ENCODE data around the gene KCNJ10.

The KCNJ10 gene

DNA sequence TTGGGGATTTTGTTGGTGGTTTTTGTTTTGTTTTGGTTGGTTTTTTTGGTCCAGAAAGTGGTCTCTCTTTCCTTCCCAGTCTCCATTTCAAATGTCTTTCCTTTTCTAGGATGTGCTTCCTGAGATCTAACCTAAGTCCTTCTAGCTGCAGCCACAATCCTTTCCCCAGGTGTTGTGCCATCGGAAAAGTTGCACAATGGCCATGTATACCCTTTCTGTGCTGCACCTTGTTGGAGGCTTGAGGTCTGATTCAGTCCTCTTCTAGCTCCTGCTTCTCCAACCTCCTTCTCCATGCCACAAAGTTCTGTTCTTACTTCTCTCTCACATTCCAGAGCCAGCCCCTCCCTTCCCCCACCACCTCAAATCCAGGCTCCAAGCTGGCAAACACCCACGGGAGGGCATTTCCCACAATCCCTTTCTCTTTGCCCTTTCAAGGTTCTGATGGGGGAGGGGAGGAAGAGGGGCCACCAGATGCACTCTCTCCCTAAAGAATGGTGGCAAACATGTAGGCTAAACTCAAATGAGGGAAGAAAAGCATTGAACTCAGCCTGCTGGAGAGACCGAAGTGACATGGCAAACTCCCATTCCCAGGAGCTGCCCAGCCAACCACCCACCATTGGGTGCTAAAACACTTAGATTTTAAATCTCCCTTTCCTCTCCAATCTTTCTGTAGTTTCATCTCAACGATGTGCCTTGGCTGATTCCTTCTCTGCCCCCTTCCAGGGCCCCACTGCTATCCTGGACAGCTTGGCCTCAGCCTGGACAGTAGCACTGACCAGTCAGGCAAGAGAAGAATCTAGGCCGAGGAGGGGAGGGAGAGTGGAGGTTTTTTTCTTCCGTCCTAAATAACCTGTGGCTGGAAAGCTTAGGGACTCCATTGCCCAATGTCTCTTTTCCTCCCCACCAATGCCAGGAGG is 2.9 kb downstream of the KCNJ10 start:
- H3K27me3 ChIP-seq (ENCODE audit: low read length), result no peaks in the 10 kb centered on the region; the same call in 1 of the 2 replicates
- H3K9ac ChIP-seq (ENCODE audit: low read length), result no peak overlapping the region
- H2AFZ ChIP-seq (ENCODE audit: low read depth, low read length, severe bottlenecking), result no peak overlapping the region
- no peak overlapping the region for H3K4me3 ChIP-seq (ENCODE audit: insufficient read depth, low read length, poor library complexity, severe bottlenecking)
- H3K27ac ChIP-seq (ENCODE audit: low read depth, low read length), result no peak overlapping the region
- H3K9me2 ChIP-seq (replicated peaks; ENCODE audit: insufficient read depth, low read length), result no peaks in the 10 kb centered on the region
- no peaks in the 10 kb centered on the region for H4K20me1 ChIP-seq (ENCODE audit: low read depth, low read length)
- no peak overlapping the region for H3K4me2 ChIP-seq (ENCODE audit: low read depth, low read length, poor library complexity, severe bottlenecking)
- TF ChIP-seq EZH2phosphoT487 (conservative IDR thresholded peaks at IDR 0.05; ENCODE audit: low read length), result no peak
- TF ChIP-seq, protein P1, sequence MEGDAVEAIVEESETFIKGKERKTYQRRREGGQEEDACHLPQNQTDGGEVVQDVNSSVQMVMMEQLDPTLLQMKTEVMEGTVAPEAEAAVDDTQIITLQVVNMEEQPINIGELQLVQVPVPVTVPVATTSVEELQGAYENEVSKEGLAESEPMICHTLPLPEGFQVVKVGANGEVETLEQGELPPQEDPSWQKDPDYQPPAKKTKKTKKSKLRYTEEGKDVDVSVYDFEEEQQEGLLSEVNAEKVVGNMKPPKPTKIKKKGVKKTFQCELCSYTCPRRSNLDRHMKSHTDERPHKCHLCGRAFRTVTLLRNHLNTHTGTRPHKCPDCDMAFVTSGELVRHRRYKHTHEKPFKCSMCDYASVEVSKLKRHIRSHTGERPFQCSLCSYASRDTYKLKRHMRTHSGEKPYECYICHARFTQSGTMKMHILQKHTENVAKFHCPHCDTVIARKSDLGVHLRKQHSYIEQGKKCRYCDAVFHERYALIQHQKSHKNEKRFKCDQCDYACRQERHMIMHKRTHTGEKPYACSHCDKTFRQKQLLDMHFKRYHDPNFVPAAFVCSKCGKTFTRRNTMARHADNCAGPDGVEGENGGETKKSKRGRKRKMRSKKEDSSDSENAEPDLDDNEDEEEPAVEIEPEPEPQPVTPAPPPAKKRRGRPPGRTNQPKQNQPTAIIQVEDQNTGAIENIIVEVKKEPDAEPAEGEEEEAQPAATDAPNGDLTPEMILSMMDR (IDR thresholded peaks at IDR 0.05; ENCODE audit: insufficient read depth, low read length, poor library complexity, severe bottlenecking), result no peak
- no peaks in the 10 kb centered on the region for H3F3A ChIP-seq (ENCODE audit: insufficient read depth)
- H3K9me3 ChIP-seq (ENCODE audit: insufficient read depth, low read length), result no peaks in the 10 kb centered on the region
- no peaks in the 10 kb centered on the region for H3K79me2 ChIP-seq (ENCODE audit: insufficient read depth, low read length)
- no peaks in the 10 kb centered on the region for H3K36me3 ChIP-seq (ENCODE audit: low read length)

DNA sequence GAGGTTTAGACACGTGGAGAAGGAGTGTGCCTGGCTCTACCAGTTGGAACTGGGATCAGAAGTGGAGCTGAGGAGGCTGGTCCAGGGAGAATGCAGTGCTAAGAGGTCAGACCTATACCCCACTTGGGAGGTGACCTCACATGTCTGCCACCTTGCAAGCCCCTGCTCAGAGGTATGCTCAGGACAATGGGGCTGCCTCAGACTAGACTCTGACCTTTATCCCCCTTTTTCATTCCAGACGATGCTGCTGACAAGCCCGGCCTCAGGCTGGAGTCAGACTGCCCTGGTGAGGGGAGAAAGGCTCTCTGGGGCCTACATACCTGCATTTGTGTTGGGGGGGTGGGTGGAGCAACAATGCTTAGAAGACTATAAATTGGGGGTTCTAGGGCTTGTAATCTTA is 5.2 kb downstream of the KCNJ10 start:
- H2AFZ ChIP-seq (ENCODE audit: low read depth, low read length, severe bottlenecking), result no peak overlapping the region
- H3K9me3 ChIP-seq (ENCODE audit: insufficient read depth, low read length), result no peaks in the 10 kb centered on the region
- H3K4me2 ChIP-seq (ENCODE audit: low read depth, low read length, poor library complexity, severe bottlenecking), result no peak overlapping the region

DNA sequence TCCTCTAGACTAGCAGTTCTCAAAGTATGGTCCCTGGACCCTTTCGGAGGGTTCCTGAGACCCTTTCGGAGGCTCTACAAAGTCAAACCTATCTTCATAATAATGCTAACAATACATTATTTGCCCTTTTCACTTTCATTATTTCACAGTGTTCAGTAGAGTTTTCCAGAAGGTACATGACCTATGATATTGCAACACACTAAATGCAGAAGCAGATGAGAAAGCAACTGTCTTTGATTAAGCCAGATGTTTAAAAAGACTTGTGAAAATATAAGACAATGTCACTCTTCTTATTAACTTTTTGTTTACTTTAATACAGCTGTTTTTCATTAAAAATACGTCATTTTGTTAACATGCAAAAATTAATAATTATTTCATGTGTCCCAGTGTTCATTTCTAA is 5.8 kb downstream of the KCNJ10 start:
- no peaks in the 10 kb centered on the region for H3K79me2 ChIP-seq (ENCODE audit: insufficient read depth, low read length)
- no peak for TF ChIP-seq EZH2phosphoT487 (conservative IDR thresholded peaks at IDR 0.05; ENCODE audit: low read length)
- TF ChIP-seq, protein P1 (IDR thresholded peaks at IDR 0.05; ENCODE audit: insufficient read depth, low read length, poor library complexity, severe bottlenecking), result no peak
- no peak overlapping the region for H3K27ac ChIP-seq (ENCODE audit: low read depth, low read length)

More for the DNA sequence above, 5.2 kb downstream of the KCNJ10 start:
- Histone ChIP-seq H4K20me1 (ENCODE audit: low read depth, low read length) (no peaks in the 10 kb centered on the region), H3K9me2 (replicated peaks; ENCODE audit: insufficient read depth, low read length) (no peaks in the 10 kb centered on the region), H3K9ac (ENCODE audit: low read length) (no peak overlapping the region), H3F3A (ENCODE audit: insufficient read depth) (no peaks in the 10 kb centered on the region), H3K27ac (ENCODE audit: low read depth, low read length) (no peak overlapping the region), H3K79me2 (ENCODE audit: insufficient read depth, low read length) (no peaks in the 10 kb centered on the region), H3K4me3 (ENCODE audit: insufficient read depth, low read length, poor library complexity, severe bottlenecking) (no peak overlapping the region), H3K36me3 (ENCODE audit: low read length) (no peaks in the 10 kb centered on the region), H3K27me3 (ENCODE audit: low read length) (no peaks in the 10 kb centered on the region; the same call in 1 of the 2 replicates)
- TF ChIP-seq EZH2phosphoT487 (conservative IDR thresholded peaks at IDR 0.05; ENCODE audit: low read length), result no peak
- TF ChIP-seq, protein P1 (IDR thresholded peaks at IDR 0.05; ENCODE audit: insufficient read depth, low read length, poor library complexity, severe bottlenecking), result no peak

More for the DNA sequence above, 5.8 kb downstream of the KCNJ10 start:
- no peak overlapping the region for H2AFZ ChIP-seq (ENCODE audit: low read depth, low read length, severe bottlenecking)
- no peaks in the 10 kb centered on the region for H3K9me2 ChIP-seq (replicated peaks; ENCODE audit: insufficient read depth, low read length)
- no peaks in the 10 kb centered on the region; the same call in 1 of the 2 replicates for H3K27me3 ChIP-seq (ENCODE audit: low read length)
- H3K4me2 ChIP-seq (ENCODE audit: low read depth, low read length, poor library complexity, severe bottlenecking), result no peak overlapping the region
- no peaks in the 10 kb centered on the region for H3K9me3 ChIP-seq (ENCODE audit: insufficient read depth, low read length)
- no peak overlapping the region for H3K9ac ChIP-seq (ENCODE audit: low read length)
- no peaks in the 10 kb centered on the region for H3F3A ChIP-seq (ENCODE audit: insufficient read depth)
- no peaks in the 10 kb centered on the region for H3K36me3 ChIP-seq (ENCODE audit: low read length)
- H3K4me3 ChIP-seq (ENCODE audit: insufficient read depth, low read length, poor library complexity, severe bottlenecking), result no peak overlapping the region
- no peaks in the 10 kb centered on the region for H4K20me1 ChIP-seq (ENCODE audit: low read depth, low read length)
